SK-N-SH (cell line): Measurements from ENCODE around the gene WNT5A. TPM values are rescaled to one million over a fixed set of nuclear protein-coding genes. Genes with fewer than 3 reads are reported as not detected.

Experiments used
- CTCF ChIA-PET: fragments of 300-600, 350-600 bp; formaldehyde crosslinking; extraction: SDS; loops from one replicate; lab custom pipeline; 2021; lab: Yijun Ruan, JAX
- POLR2A ChIA-PET: fragments of 350-600 bp; sonication (Branson Sonifier 250); formaldehyde crosslinking; extraction: SDS; loops from one replicate; lab custom pipeline; 2020; ENCODE audit warnings: antibody characterized with exemption, inconsistent platforms; lab: Yijun Ruan, JAX
- DNase-seq: peaks from one replicate; pipeline ENCODE4 v3.0.0; 2012
- H2AFZ ChIP-seq: fragments of 200-600 bp; sonication (generic); 2 replicates; pipeline ENCODE4 v1.8.1; 2016; ENCODE audit warnings: antibody characterized with exemption, mild to moderate bottlenecking, low read depth
- H3F3A ChIP-seq: fragments of 200-600 bp; sonication (generic); replicated peaks from 2 replicates; pipeline ENCODE3; 2016; ENCODE audit warnings: antibody characterized with exemption, mild to moderate bottlenecking; ENCODE audit not compliant: insufficient read depth
- H3K27ac ChIP-seq, 2 experiments: fragments of 200-500 bp in 1 of 2; fragments of 200-600 bp in 1 of 2; sonication (Bioruptor generic) in 1 of 2; sonication (generic), shearing (Covaris generic) in 1 of 2; 2 replicates each; pipeline versions ENCODE4 v1.5.1 to v1.6.1; 2014 to 2016; ENCODE audit warnings: low read depth in 2 of 2, inconsistent platforms in 1 of 2, low read length in 1 of 2, mild to moderate bottlenecking in 1 of 2, mixed read lengths in 1 of 2
- H3K27me3 ChIP-seq: fragments of 200-600 bp; sonication (generic), shearing (Covaris generic); 2 replicates; pipeline ENCODE4 v1.6.1; 2016; ENCODE audit warnings: mixed run types; ENCODE audit not compliant: insufficient read depth
- H3K36me3 ChIP-seq, 2 experiments: fragments of 200-500 bp in 1 of 2; fragments of 200-600 bp in 1 of 2; sonication (Bioruptor generic) in 1 of 2; sonication (generic) in 1 of 2; replicated peaks in 1 of 2; 2 replicates each; pipeline versions ENCODE3 to v1.5.1; 2014 to 2016; ENCODE audit warnings: low read length in 1 of 2, mild to moderate bottlenecking in 1 of 2; ENCODE audit not compliant: insufficient read depth in 2 of 2, control insufficient read depth in 1 of 2
- H3K4me1 ChIP-seq, 2 experiments: fragments of 200-500 bp in 1 of 2; fragments of 200-600 bp in 1 of 2; sonication (Bioruptor generic) in 1 of 2; sonication (generic), shearing (Covaris generic) in 1 of 2; 2 replicates each; pipeline versions ENCODE4 v1.5.1 to v1.6.1; 2014 to 2016; ENCODE audit warnings: low read depth in 1 of 2, low read length in 1 of 2, mixed run types in 1 of 2; ENCODE audit not compliant: insufficient read depth in 2 of 2, control insufficient read depth in 1 of 2
- H3K4me2 ChIP-seq: fragments of 200-600 bp; sonication (generic), shearing (Covaris generic); 2 replicates; pipeline ENCODE4 v1.6.1; 2017; ENCODE audit warnings: mixed run types
- H3K4me3 ChIP-seq, 2 experiments: fragments of 200-500 bp in 1 of 2; fragments of 200-600 bp in 1 of 2; sonication (Bioruptor generic) in 1 of 2; sonication (generic), shearing (Covaris generic) in 1 of 2; 2 replicates each; pipeline versions ENCODE4 v1.5.1 to v1.8.1; 2014 to 2016; ENCODE audit warnings: low read depth in 2 of 2, inconsistent platforms in 1 of 2, low read length in 1 of 2, mild to moderate bottlenecking in 1 of 2, mixed read lengths in 1 of 2, moderate library complexity in 1 of 2
- H3K79me2 ChIP-seq: fragments of 200-600 bp; sonication (generic); 2 replicates; pipeline ENCODE4 v1.8.1; 2017; ENCODE audit warnings: mild to moderate bottlenecking; ENCODE audit not compliant: insufficient read depth
- H3K9ac ChIP-seq: fragments of 200-600 bp; sonication (generic); 2 replicates; pipeline ENCODE4 v1.6.1; 2017; ENCODE audit warnings: mixed run types
- H3K9me2 ChIP-seq: fragments of 200-600 bp; sonication (generic); 2 replicates; pipeline ENCODE4 v1.6.1; 2017; ENCODE audit warnings: mixed run types
- H3K9me3 ChIP-seq: fragments of 200-600 bp; sonication (generic); 2 replicates; pipeline ENCODE4 v1.6.1; 2017; ENCODE audit warnings: mixed run types, mild to moderate bottlenecking, moderate library complexity
- H4K20me1 ChIP-seq: fragments of 200-600 bp; sonication (generic); 2 replicates; pipeline ENCODE4 v1.6.1; 2017; ENCODE audit warnings: mild to moderate bottlenecking, mixed run types; ENCODE audit not compliant: insufficient read depth
- CHD2 ChIP-seq: fragments of 150-350 bp; IDR thresholded peaks from 2 replicates; pipeline ENCODE4 v1.6.1; 2018; ENCODE audit warnings: low read length; ENCODE audit not compliant: partially characterized antibody
- CTCF ChIP-seq: fragments of 200-600 bp; sonication (generic); IDR thresholded peaks from 2 replicates; pipeline ENCODE4 v1.6.1; 2017; ENCODE audit warnings: antibody characterized with exemption, mild to moderate bottlenecking, moderate library complexity
- ELF1 ChIP-seq: IDR thresholded peaks from 2 replicates; pipeline ENCODE4 v1.4.0; 2012
- EP300 ChIP-seq, 2 experiments: IDR thresholded peaks; 2 replicates each; pipeline versions ENCODE4 v1.4.0 to v1.6.1; 2012; ENCODE audit warnings: borderline replicate concordance in 1 of 2, low read depth in 1 of 2, low read length in 1 of 2
- FOSL2 ChIP-seq: IDR thresholded peaks from 2 replicates; pipeline ENCODE4 v1.4.0; 2012; ENCODE audit warnings: low read depth, mild to moderate bottlenecking, moderate library complexity, borderline replicate concordance
- FOXJ3 ChIP-seq: sonication (generic); formaldehyde crosslinking; IDR thresholded peaks from 2 replicates; pipeline ENCODE4 v1.5.1; 2020; ENCODE audit warnings: mild to moderate bottlenecking, missing genetic modification reagents
- FOXM1 ChIP-seq: IDR thresholded peaks from 2 replicates; pipeline ENCODE4 v1.4.0; 2012; ENCODE audit warnings: low read depth, mild to moderate bottlenecking
- GABPA ChIP-seq: IDR thresholded peaks from 2 replicates; pipeline ENCODE4 v1.4.0; 2012; ENCODE audit warnings: low read depth, mild to moderate bottlenecking
- GATA2 ChIP-seq: sonication (generic); formaldehyde crosslinking; IDR thresholded peaks from 2 replicates; pipeline ENCODE4 v1.5.0; 2020; ENCODE audit warnings: mild to moderate bottlenecking, missing genetic modification reagents
- JUND ChIP-seq: IDR thresholded peaks from 2 replicates; pipeline ENCODE4 v1.4.0; 2012
- MXI1 ChIP-seq: IDR thresholded peaks from 2 replicates; pipeline ENCODE4 v1.6.1; 2012; ENCODE audit warnings: mild to moderate bottlenecking, low read depth, low read length, improper control_type of control experiment
- NRF1 ChIP-seq: IDR thresholded peaks from 2 replicates; pipeline ENCODE4 v1.6.1; 2012; ENCODE audit warnings: low read depth, mild to moderate bottlenecking, low read length
- PBX3 ChIP-seq: IDR thresholded peaks from 2 replicates; pipeline ENCODE4; 2012
- RCOR1 ChIP-seq: fragments of 150-350 bp; IDR thresholded peaks from 2 replicates; pipeline ENCODE4 v1.6.1; 2017; ENCODE audit warnings: antibody characterized with exemption, low read length
- REST ChIP-seq: IDR thresholded peaks from 2 replicates; pipeline ENCODE4 v1.6.1; 2012; ENCODE audit warnings: mild to moderate bottlenecking, low read depth, low read length, moderate library complexity
- RXRA ChIP-seq: IDR thresholded peaks from 2 replicates; pipeline ENCODE4 v1.4.0; 2012; ENCODE audit warnings: low read depth, mild to moderate bottlenecking, borderline replicate concordance
- SIN3A ChIP-seq: IDR thresholded peaks from 2 replicates; pipeline ENCODE4 v1.6.1; 2012; ENCODE audit warnings: low read depth, mild to moderate bottlenecking, low read length, moderate library complexity, borderline replicate concordance
- TAF1 ChIP-seq: IDR thresholded peaks from 2 replicates; pipeline ENCODE4 v1.6.1; 2012; ENCODE audit warnings: low read depth, mild to moderate bottlenecking, low read length, moderate library complexity, borderline replicate concordance
- TCF12 ChIP-seq: IDR thresholded peaks from 2 replicates; pipeline ENCODE4 v1.4.0; 2012
- TEAD4 ChIP-seq: IDR thresholded peaks from 2 replicates; pipeline ENCODE4 v1.4.0; 2012; ENCODE audit warnings: mild to moderate bottlenecking, borderline replicate concordance; ENCODE audit not compliant: insufficient read depth
- USF2 ChIP-seq: fragments of 150-350 bp; IDR thresholded peaks from 2 replicates; pipeline ENCODE4 v1.6.1; 2017; ENCODE audit warnings: antibody characterized with exemption, low read length, low read depth, borderline replicate concordance
- YY1 ChIP-seq: IDR thresholded peaks from 2 replicates; pipeline ENCODE4 v1.4.0; 2012; ENCODE audit warnings: low read depth, mild to moderate bottlenecking
- WGBS: methylation state at CpG from one replicate; pipeline ENCODE4 v1.1.6; 2017; ENCODE audit warnings: low lambda C conversion rate; 5-methylcytosine and 5-hydroxymethylcytosine counted together
- polyA plus RNA-seq, 3 experiments: library from polyadenylated mRNA; depleted of rRNA; stranded (reverse); fragments of >200 nt; gene quantifications; 2 replicates each; pipeline ENCODE4 v1.2.3, GENCODE V29; 2012

WNT5A gene
- polyA plus RNA-seq, 1 of the 3 experiments (the other 2 are of a cell fraction): 30.7 TPM

- TF ChIP-seq NRF1: no peak
- TF ChIP-seq REST: no peak
- TF ChIP-seq USF2: no peak
These were observed 9.5 kb downstream of the WNT5A start (continued) for GRCh38 chr3:55477306-55478303.

- Histone ChIP-seq H3K36me3 (peaks cover 30 to 35% of the 10 kb centered on the region in 2 experiments), H2AFZ (no peak overlapping the region), H3K9me2 (no peaks in the 10 kb centered on the region), H3K27me3 (no peaks in the 10 kb centered on the region), H3K9me3 (no peaks in the 10 kb centered on the region), H3F3A (no peaks in the 10 kb centered on the region), H4K20me1 (no peaks in the 10 kb centered on the region), H3K79me2 (peaks cover 88% of the 10 kb centered on the region), H3K9ac (0 out of 2 replicates have a peak overlapping the region, but pooled peaks have one; percentile 79), H3K4me2 (peak overlapping the region; percentile 80), H3K4me3 (no peak overlapping the region), H3K4me1 (peaks cover 3 to 7% of the 10 kb centered on the region in 2 experiments; a peak in 2 of 4 replicates), H3K27ac (peak overlapping the region in 1 of 2 experiments; percentile 64; a peak in 2 of 4 replicates)
- no peak for DNase-seq
- CTCF ChIA-PET: interaction anchor here (1.1 to 1.4 kb wide), 6 partner anchors 8 to 1048 kb away, joined by 3 to 4 read pairs (median 4); no protein-coding TSS in a partner anchor
- WGBS: 32% methylated on average over 3 of the region's 3 CpGs
- POLR2A ChIA-PET: no interaction called here
- TF ChIP-seq CHD2 (no peak), SIN3A (no peak), TAF1 (no peak), NRF1 (no peak), MXI1 (no peak), RCOR1 (no peak), EP300 (IDR thresholded peaks at IDR 0.05; ENCODE audit: borderline replicate concordance in 1 of 2, low read depth in 1 of 2, low read length in 1 of 2) (no peak; a peak in 1 of 4 replicates), JUND (peak; percentile 42; the same call in 1 of the 2 replicates), FOXJ3 (CRISPR knock-in tag) (no peak), YY1 (no peak), TCF12 (peak; percentile 36; the same call in 1 of the 2 replicates), USF2 (no peak), CTCF (no peak), GATA2 (CRISPR knock-in tag) (no peak), TEAD4 (no peak), ELF1 (no peak), FOXM1 (no peak), GABPA (no peak), PBX3 (no peak), RXRA (no peak), FOSL2 (peak; percentile 72)
These were observed 10.6 kb downstream of the WNT5A start for GRCh38 chr3:55476515-55476914.
